ENCODE measurements around the gene ACACA.

The ACACA gene

DNA sequence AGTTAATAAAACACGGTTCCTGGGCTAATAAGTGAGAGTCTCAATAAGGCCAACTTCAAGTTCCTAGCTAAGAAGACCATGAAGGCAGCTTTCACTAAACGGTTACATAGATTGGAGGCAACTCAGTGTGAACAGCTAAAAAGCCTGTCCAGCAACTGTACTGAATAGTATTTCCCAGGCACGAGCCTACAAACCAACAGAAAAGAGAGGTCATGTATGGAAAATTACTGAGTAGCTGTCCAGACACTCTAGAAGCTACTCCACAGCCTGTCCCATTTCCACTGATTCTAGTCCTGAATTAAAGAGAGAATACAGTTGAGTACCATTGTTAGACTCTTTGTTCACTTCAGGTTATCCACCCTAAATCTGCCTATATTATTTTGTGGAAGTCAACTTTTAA is 67.3 kb downstream of the ACACA start:
- no peaks in the 10 kb centered on the region for H3K4me1 ChIP-seq (ENCODE audit: control insufficient read depth, insufficient read depth, low read length)

DNA sequence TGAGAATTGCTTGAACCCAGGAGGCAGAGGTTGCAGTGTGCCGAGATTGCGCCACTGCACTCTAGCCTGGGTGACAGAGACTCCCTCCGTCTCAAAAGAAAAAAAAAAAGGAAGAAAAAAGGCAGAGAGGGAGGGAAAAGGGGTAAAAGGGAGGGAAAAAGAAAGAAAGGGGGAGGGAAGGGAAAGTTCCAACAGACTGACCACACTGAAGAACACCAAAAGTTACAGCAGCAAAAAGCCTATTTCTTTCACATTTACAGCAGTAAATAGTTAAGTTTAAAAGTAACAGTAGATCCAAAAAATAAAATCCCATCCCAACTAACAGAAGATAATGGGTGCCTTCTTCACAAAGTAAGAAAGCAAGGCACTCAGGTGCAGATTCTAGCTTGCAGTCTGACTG is 67.8 kb downstream of the ACACA start:
- H3K27me3 ChIP-seq (ENCODE audit: control insufficient read depth, insufficient read depth, low read length): no peaks in the 10 kb centered on the region
- no peaks in the 10 kb centered on the region for H3K4me1 ChIP-seq (ENCODE audit: control insufficient read depth, insufficient read depth, low read length)
- no peak overlapping the region for H3K9ac ChIP-seq (ENCODE audit: low read depth, low read length)
- peaks cover 3% of the 10 kb centered on the region for H3K36me3 ChIP-seq (ENCODE audit: insufficient read depth, low read length)
- H3K4me3 ChIP-seq (ENCODE audit: low read length): no peak overlapping the region
- no peak overlapping the region for H3K4me2 ChIP-seq (ENCODE audit: low read length)
- H3K9me3 ChIP-seq (replicated peaks; ENCODE audit: low read length): no peaks in the 10 kb centered on the region

More for the DNA sequence above, 67.3 kb downstream of the ACACA start:
- Histone ChIP-seq H3K36me3 (ENCODE audit: insufficient read depth, low read length) (peaks cover 3% of the 10 kb centered on the region), H3K4me2 (ENCODE audit: low read length) (no peak overlapping the region), H3K4me3 (ENCODE audit: low read length) (no peak overlapping the region), H3K9ac (ENCODE audit: low read depth, low read length) (no peak overlapping the region), H3K27me3 (ENCODE audit: control insufficient read depth, insufficient read depth, low read length) (no peaks in the 10 kb centered on the region), H3K9me3 (replicated peaks; ENCODE audit: low read length) (no peaks in the 10 kb centered on the region)

DNA sequence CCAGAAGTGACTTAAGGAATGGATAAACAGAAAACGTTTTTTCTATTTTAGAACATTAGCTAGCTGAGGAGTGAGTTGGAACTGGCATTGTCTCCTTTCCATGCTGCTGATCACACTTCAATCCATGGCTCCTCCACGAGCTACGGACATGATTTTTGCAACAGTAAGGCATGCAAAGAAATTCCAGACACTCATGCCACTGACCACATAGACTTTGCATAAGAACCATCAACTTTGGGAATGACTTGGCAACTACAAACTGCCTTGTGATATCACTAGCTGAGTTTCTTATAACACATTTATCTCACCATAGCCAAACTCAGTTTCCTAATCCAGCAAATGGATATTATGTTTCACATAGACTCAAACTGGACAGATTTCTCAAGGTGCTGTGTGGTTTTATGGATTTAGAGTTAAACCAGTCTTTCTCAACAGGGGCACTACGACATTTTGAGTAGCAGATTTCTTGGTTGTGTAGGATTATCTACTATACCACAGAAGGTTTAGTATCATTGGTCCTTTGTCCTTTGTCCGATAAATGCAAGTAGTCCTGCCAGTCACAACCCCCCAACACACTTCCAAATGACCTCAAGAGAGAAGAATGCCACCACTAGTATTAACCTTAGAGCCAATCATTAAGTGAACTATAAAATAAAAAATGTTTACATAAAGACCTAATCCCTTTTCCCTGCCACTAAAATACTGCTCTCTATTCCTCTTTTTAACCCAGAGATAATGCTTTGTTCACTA is 79.1 kb downstream of the ACACA start:
- H3K27me3 ChIP-seq (ENCODE audit: control insufficient read depth, insufficient read depth, low read length): no peaks in the 10 kb centered on the region
- H3K9me3 ChIP-seq (replicated peaks; ENCODE audit: low read length): no peaks in the 10 kb centered on the region
- peak overlapping the region; percentile 7 for H3K4me2 ChIP-seq (ENCODE audit: low read length)
- H3K36me3 ChIP-seq (ENCODE audit: insufficient read depth, low read length): peaks cover 11% of the 10 kb centered on the region
- H3K4me3 ChIP-seq (ENCODE audit: low read length): no peak overlapping the region
- no peak overlapping the region for H3K9ac ChIP-seq (ENCODE audit: low read depth, low read length)
- H3K4me1 ChIP-seq (ENCODE audit: control insufficient read depth, insufficient read depth, low read length): no peaks in the 10 kb centered on the region

DNA sequence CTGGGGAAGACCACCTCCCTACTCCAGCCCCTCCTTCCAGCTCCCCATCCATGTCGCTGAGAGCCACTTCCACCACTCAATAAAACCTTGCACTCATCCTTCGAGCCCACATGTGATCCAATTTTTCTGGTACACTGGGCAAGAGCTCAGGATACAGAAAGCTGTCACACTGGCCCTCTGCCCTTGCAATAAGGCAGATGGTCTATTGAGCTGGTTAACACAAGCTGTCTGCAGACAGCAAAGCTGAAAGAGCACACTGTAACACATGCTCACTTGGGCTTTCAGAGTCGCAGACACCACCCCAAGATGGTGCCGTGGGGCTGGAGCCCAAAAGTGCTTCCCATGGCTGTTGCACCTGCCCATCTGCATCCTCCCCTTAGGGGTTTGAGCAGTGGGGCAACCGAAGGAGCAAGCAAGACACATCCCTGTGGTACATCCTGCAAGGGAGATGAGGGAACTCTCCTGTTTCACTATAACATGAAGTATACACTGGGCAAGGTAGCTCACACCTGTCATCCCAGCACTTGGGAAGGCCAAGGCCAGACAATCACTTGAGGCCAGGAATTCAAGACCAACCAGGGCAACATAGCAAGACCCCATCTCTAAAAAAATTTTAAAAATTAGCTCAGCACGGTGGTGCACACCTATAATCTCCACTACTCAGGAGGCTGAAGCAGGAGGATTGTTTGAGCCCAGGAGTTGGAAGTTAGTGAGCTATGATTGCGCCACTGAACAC is 83.6 kb downstream of the ACACA start:
- H3K9ac ChIP-seq (ENCODE audit: low read depth, low read length): no peak overlapping the region
- H3K9me3 ChIP-seq (replicated peaks; ENCODE audit: low read length): no peaks in the 10 kb centered on the region
- peaks cover 3% of the 10 kb centered on the region for H3K36me3 ChIP-seq (ENCODE audit: insufficient read depth, low read length)
- H3K27me3 ChIP-seq (ENCODE audit: control insufficient read depth, insufficient read depth, low read length): no peaks in the 10 kb centered on the region
- no peak overlapping the region for H3K4me2 ChIP-seq (ENCODE audit: low read length)
- H3K4me3 ChIP-seq (ENCODE audit: low read length): no peak overlapping the region
- no peaks in the 10 kb centered on the region for H3K4me1 ChIP-seq (ENCODE audit: control insufficient read depth, insufficient read depth, low read length)

DNA sequence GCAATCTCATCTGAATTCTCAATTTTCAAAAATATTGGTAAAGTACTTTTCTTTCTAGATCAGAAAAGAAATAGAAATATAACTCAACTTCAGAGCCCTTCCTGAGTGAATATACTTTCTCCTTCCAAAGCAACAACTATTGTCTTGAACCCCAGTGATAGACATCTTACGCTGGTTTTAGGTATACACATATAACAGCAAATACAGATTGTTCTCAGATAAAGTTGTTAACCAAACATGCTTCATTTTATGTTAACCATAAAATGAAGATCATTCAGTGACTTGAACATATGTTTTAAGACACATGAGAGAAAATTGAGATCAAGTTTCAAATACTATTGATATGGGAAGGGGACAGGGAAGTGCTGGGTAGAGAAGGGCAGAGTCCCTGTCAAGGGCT is 84.5 kb downstream of the ACACA start:
- no peaks in the 10 kb centered on the region for H3K9me3 ChIP-seq (replicated peaks; ENCODE audit: low read length)
- H3K4me2 ChIP-seq (ENCODE audit: low read length): no peak overlapping the region
- peaks cover 3% of the 10 kb centered on the region for H3K36me3 ChIP-seq (ENCODE audit: insufficient read depth, low read length)
- no peak overlapping the region for H3K4me3 ChIP-seq (ENCODE audit: low read length)
- H3K9ac ChIP-seq (ENCODE audit: low read depth, low read length): no peak overlapping the region
- no peaks in the 10 kb centered on the region for H3K4me1 ChIP-seq (ENCODE audit: control insufficient read depth, insufficient read depth, low read length)
- no peaks in the 10 kb centered on the region for H3K27me3 ChIP-seq (ENCODE audit: control insufficient read depth, insufficient read depth, low read length)

DNA sequence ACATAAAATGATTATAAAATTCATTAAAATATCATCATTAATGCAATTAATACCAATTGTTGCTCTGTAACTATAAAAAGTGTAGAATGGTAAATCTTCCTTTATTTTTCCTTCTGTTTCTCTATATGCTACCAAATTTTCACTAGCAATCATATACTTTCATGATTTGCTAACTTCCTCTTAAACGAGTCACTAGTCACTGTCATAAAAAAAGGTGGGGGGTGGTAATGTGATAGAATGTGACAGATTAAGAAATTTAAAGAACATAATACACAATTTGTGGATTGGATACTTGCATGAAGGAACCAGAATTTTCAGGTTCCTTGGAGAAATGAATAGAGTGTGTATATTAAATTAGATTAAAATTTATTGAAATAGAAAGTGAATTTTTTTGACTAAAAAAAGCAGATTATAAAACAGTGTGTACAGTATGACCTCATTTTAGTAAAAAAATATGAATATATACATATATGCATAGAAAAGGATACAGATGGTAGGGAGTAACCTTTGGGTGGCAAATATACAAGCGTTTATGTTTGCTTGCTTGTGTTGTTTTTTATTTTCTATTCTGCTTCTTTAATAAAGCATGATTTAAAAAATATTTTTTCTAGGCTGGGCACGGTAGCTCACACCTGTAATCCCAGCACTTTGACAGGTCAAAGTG is 87.6 kb downstream of the ACACA start:
- no peaks in the 10 kb centered on the region for H3K4me1 ChIP-seq (ENCODE audit: control insufficient read depth, insufficient read depth, low read length)
- H3K27me3 ChIP-seq (ENCODE audit: control insufficient read depth, insufficient read depth, low read length): no peaks in the 10 kb centered on the region
- no peaks in the 10 kb centered on the region for H3K9me3 ChIP-seq (replicated peaks; ENCODE audit: low read length)
- H3K36me3 ChIP-seq (ENCODE audit: insufficient read depth, low read length): peaks cover 3% of the 10 kb centered on the region
- no peak overlapping the region for H3K4me3 ChIP-seq (ENCODE audit: low read length)
- no peak overlapping the region for H3K4me2 ChIP-seq (ENCODE audit: low read length)
- H3K9ac ChIP-seq (ENCODE audit: low read depth, low read length): no peak overlapping the region

DNA sequence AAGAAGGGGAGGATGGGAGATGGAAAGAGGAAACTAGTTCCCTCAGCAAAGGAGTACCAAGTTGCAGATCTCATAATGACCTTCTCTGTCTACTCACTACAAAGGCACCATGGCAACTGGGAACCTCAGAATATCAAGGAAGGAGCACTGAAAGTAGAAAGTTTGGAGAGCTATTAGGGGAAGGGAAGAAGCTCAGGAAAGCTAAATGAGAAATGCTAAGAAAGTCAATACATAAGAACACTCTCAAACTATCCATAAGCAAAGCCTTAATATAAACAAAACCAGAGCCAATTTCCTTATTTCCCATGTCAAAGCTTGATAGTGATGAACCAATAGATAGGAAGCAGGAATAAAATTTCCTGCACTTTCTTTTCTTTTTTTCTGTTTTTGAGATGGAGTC is 88.8 kb downstream of the ACACA start:
- Histone ChIP-seq H3K4me3 (ENCODE audit: low read length) (no peak overlapping the region), H3K4me1 (ENCODE audit: control insufficient read depth, insufficient read depth, low read length) (no peaks in the 10 kb centered on the region), H3K27me3 (ENCODE audit: control insufficient read depth, insufficient read depth, low read length) (no peaks in the 10 kb centered on the region), H3K4me2 (ENCODE audit: low read length) (no peak overlapping the region), H3K36me3 (ENCODE audit: insufficient read depth, low read length) (no peaks in the 10 kb centered on the region), H3K9ac (ENCODE audit: low read depth, low read length) (no peak overlapping the region), H3K9me3 (replicated peaks; ENCODE audit: low read length) (no peaks in the 10 kb centered on the region)

DNA sequence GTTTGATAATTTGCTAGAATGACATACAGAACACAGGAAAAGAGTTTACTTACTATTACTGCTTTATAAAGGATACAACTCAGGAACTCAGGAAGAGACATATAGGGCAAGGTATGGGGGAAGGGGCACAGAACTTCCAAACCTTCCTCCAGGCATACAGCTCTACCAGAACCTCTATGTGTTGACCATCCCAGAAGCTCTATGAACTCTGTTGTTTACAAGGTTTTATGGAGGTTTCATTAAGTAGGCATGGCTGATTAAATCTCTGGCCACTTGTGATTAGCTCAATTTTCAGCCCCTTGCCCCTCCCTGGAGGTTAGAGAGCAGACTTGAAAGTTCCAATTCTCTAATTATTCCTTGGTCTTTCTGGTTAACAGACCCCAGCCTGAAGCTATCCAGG is 91.0 kb downstream of the ACACA start:
- no peak overlapping the region for H3K4me2 ChIP-seq (ENCODE audit: low read length)
- no peaks in the 10 kb centered on the region for H3K36me3 ChIP-seq (ENCODE audit: insufficient read depth, low read length)
- H3K27me3 ChIP-seq (ENCODE audit: control insufficient read depth, insufficient read depth, low read length): no peaks in the 10 kb centered on the region
- H3K4me3 ChIP-seq (ENCODE audit: low read length): no peak overlapping the region
- H3K9me3 ChIP-seq (replicated peaks; ENCODE audit: low read length): no peaks in the 10 kb centered on the region
- H3K4me1 ChIP-seq (ENCODE audit: control insufficient read depth, insufficient read depth, low read length): peaks cover 5% of the 10 kb centered on the region
- no peak overlapping the region for H3K9ac ChIP-seq (ENCODE audit: low read depth, low read length)

DNA sequence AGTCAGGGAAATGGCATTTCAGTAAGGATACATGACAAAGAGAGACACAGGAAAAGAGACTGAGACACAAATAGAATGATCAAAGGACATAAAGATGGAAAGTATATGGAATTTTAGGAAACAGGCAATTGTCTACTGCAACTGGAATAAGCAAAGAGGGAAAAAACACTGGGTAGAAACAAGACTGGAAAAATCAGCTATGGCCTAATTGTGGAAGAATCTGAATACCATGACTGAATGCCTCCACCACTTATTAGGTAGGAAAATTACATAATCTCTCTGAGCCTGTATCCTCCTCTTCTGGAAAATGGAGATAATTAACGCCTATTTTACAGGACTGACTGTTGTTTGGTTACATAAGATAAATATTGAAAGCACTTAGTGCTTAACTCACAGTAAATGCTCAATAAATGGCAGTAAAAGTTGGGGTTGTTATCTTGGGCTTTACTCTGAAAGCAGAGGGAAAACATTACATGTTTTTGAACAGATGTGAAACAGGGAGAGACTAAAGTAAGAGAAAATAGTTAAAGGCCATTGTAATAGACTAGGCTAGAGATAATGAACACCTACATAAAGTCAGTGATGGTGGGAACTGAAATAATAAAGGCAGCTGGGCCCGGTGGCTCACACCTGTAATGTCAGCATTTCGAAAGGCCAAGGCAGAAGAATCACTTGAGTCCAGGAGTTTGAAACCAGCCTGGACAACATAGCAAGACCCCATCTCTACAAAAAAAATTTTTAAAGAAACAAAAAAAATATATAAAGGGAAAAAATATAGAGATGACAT is 94.3 kb downstream of the ACACA start:
- Histone ChIP-seq H3K9me3 (replicated peaks; ENCODE audit: low read length) (no peaks in the 10 kb centered on the region), H3K36me3 (ENCODE audit: insufficient read depth, low read length) (no peaks in the 10 kb centered on the region), H3K4me2 (ENCODE audit: low read length) (no peak overlapping the region), H3K4me1 (ENCODE audit: control insufficient read depth, insufficient read depth, low read length) (peaks cover 5% of the 10 kb centered on the region), H3K27me3 (ENCODE audit: control insufficient read depth, insufficient read depth, low read length) (no peaks in the 10 kb centered on the region), H3K9ac (ENCODE audit: low read depth, low read length) (no peak overlapping the region), H3K4me3 (ENCODE audit: low read length) (no peak overlapping the region)

DNA sequence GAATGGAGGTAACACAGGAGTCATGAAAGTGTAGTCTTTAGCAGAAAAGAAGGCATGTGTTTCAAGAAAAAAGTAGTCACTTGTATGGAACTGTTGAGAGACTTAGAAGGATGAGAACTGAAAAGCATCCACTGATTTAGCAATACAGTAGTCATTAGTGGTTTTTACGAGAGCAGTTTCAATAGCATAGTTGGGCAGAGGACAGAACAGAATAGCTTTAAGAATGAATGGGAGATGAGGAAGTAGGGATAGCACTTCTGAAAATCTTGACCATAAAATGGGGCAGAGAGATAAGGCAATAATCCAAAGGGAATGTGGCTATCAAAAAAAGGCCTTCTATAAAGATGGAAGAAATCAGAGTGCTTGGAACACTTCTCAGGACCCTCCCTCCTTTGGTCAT is 95.7 kb downstream of the ACACA start:
- Histone ChIP-seq H3K4me1 (ENCODE audit: control insufficient read depth, insufficient read depth, low read length) (peaks cover 5% of the 10 kb centered on the region), H3K27me3 (ENCODE audit: control insufficient read depth, insufficient read depth, low read length) (no peaks in the 10 kb centered on the region), H3K9me3 (replicated peaks; ENCODE audit: low read length) (no peaks in the 10 kb centered on the region), H3K4me3 (ENCODE audit: low read length) (no peak overlapping the region), H3K36me3 (ENCODE audit: insufficient read depth, low read length) (no peaks in the 10 kb centered on the region), H3K9ac (ENCODE audit: low read depth, low read length) (no peak overlapping the region), H3K4me2 (ENCODE audit: low read length) (no peak overlapping the region)

DNA sequence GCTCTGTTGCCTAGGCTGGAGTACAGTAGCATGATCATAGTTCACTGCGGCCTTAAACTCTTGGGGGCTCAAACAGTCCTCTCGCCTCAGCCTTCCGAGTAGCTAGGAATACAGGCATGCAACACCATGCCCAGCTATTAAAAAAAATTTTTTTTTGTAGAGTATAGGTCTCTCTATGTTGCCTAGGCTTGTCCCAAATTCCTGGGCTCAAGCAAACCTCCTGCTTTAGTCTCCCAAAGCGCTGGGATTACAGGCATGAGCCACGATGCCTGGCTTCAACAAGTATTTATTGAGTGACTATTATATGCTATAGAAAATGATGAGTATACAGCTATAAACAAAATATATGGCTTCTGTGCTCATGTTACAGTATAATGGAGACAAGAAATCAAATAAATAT is 97.6 kb downstream of the ACACA start:
- Histone ChIP-seq H3K4me2 (ENCODE audit: low read length) (no peak overlapping the region), H3K36me3 (ENCODE audit: insufficient read depth, low read length) (no peaks in the 10 kb centered on the region), H3K4me3 (ENCODE audit: low read length) (no peak overlapping the region), H3K9me3 (replicated peaks; ENCODE audit: low read length) (no peaks in the 10 kb centered on the region), H3K27me3 (ENCODE audit: control insufficient read depth, insufficient read depth, low read length) (no peaks in the 10 kb centered on the region), H3K4me1 (ENCODE audit: control insufficient read depth, insufficient read depth, low read length) (peaks cover 5% of the 10 kb centered on the region), H3K9ac (ENCODE audit: low read depth, low read length) (no peak overlapping the region)

All from skeletal muscle satellite cell (primary cell).